HG03460 (cell line): Measurements from ENCODE around the gene ADAMTSL1.

ENCODE experiments used
- ATAC-seq: cut with Tn5 transposase; IDR thresholded peaks from one replicate; pipeline ENCODE4 v1.9.1; 2021; ENCODE audit not compliant: unreplicated experiment

Gene ADAMTSL1

DNA sequence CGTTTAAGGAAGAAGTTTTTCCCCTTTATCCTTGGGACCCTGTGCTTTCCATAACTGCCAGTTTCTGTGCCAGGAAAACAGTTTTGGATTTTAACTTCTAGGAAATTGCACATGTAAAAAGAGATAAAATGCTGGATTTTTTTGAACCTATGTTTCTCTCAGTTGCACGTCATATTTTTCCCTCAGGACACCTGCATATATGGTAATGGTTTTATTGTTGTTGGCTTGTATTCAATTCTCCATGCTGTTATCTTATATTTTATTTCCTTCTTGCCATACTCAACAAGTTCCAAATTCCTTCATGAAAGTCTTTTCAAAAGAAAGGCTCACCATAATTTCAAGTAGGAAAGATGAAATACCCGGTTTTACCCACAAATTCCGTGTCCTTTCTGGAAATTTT is 7.9 kb upstream of the ADAMTSL1 start:
- ATAC-seq, result no peak

DNA sequence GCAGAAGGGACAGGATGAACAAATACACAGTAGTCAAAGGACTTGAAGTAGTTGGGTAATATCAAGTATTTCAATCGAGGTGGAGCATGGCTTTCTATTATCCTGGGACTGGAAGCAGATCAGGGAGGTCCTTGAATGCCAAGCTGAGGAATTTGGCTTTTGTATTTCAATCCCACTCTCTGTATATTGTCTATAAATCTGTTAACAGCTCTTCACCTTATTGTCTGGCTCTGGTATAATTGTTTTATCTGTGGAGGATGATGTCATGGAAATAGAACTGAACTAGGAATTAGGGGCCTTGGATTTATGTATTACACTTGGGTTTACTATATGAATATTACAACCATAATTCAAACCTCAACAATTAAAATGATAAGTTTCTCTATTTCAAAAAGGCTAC is 6.3 kb upstream of the ADAMTSL1 start:
- ATAC-seq, result no peak

DNA sequence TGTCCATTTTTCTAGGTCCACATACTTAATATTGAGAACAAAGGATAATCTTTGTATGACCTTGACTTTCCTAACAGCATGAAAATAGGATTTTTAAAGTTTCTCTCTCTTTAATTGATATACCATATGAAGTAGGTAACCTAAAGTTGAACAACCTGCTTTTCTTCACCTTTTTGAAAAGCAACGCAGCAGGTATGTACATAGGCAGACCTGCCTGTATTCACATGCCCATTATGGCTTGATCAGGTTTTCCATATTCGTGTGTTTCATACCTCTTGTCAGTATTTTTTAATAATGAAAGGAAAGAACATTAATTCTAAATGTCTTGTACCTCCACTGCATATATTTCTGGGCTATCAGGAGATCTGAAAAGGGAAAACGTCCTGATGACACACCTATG is 1.5 kb upstream of the ADAMTSL1 start:
- ATAC-seq, result no peak

DNA sequence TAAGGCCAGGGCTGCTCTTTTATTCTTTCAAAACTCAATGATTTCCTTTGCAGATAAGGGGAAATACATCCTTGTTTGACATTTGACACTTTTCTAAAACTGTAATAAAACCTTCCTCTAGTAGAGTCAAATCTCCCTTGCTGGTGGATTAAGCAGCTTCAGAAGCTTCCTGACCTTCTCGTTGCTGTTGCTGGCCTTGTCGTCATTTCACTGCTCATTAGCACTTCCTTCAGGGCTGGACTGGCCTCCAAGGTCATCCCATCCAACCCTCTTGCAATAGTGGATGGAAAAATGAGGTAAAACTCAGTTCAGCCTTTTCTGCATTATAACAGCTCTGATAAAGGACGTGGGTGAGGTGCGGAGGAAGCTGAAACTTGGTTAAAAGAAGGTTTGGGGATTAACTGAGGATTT is 1.1 kb upstream of the ADAMTSL1 start:
- ATAC-seq, result no peak

DNA sequence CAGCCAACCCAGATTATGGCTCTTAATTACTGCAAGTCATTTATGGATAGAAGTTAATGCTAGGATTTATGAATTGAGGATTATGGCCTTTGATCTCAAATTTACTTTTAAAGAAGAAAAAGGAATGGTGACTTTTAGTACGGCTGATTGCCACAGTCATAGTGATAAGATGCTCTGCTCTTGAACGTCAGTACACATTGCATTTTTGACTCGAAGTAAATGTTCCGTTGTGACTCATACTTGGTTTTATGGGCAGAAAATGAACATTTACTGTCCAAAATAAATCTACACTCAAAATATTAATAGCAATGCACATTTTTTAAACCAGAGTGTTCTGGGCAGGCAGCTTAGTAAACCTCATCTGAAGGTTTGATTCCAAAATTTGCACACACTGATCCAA is 830 bp downstream of the ADAMTSL1 start:
- no peak for ATAC-seq

DNA sequence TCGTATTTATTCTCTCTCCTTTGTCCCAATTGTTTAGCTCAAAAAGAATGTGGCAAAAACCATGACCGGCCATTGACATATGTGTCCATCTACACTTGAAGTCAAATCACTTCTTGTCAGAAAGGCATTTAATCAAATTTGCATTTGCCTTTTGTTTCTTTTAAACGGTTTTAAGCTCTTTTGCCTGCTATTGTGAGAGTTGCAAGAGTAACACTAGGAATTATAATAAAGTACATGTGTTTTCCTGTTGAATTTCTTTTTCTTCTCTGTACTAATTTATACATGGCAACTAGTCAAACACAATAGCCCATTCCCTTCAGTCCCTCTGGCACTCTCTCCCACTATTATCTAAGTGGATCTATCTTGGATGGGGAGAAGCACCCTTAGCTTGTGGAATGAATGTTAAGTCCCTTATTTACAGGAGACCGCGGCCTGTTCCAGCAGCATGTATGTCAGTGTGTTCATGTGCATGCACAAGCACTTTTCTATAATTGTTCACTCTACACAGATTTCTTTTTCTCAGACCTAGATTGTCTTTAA is 3.2 kb downstream of the ADAMTSL1 start:
- ATAC-seq, result no peak

DNA sequence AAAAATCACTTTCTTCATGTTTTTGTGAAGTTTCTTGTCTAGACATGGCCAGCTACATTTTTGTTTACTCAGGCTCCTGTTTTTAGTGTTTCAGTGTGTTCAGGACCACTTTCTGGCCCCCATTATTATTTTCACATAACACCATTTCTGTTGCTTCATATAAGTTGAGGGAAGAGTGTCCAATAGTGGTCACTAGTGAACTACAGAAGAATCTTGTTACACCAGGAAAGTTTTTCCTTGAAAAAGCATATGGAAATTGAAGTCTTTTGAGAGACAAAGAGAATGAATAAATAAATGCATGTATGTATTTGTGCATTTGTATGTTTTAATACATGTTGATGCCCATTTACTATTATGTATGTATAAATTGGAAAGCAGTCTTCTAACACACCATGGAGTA is 3.8 kb downstream of the ADAMTSL1 start:
- no peak for ATAC-seq

DNA sequence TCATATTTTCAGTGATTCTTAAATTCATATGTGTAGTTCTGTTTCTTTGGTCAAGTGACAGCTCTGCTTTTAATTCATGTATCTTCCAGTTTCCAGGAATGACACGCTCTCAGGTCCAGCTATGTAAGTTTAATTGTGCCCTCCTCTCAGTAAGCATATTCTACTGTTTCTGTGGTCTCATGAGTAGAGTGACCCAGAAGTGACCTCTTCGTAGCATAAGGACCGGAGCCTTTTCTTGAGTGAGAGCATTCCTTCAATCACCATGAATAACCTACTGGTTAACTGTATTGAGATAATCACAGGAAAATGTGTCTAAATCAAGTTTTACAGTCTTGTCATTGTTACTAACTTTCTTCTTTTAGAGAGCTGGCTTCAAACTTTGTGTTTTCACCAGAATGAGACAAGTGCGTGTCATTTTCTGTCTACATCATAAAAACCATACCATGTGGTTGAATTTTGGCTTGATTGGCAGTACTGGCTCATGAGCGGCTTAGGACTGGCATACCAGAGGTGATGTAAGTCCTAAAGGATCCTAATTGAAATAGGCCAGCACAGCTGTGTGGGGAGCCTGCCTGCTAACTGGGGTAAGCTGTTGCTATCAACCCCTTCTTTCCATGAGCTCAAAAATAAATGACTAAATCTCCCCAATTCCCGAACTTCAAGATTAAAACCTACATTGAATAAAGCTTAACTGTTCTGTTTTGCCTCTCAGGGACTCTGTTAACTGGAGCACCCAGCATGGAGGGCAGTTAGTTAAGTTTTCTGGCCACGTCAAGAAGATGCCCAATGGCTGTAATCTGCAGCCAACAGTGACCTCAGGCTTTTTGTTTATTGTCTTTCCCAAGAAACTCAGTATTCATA is 4.8 kb downstream of the ADAMTSL1 start:
- ATAC-seq, result no peak

DNA sequence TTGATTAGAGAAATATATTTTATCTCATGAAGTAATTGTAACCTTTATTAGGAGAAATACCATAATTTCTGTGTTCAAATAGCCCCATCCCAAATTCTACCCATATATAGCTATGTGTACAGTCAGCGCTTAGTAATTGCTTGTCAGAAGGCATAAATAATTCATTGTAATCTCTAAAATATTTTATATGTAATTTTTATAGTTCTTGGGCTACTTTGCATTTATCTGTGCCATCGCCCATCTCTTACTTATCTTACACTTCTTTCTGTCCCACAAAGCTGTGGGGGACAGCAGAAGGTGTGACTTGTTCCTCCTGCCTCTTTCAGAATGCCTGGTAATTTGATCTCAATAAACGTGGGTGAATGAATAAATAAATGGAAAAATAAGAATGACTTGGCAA is 5.5 kb downstream of the ADAMTSL1 start:
- ATAC-seq, result no peak

DNA sequence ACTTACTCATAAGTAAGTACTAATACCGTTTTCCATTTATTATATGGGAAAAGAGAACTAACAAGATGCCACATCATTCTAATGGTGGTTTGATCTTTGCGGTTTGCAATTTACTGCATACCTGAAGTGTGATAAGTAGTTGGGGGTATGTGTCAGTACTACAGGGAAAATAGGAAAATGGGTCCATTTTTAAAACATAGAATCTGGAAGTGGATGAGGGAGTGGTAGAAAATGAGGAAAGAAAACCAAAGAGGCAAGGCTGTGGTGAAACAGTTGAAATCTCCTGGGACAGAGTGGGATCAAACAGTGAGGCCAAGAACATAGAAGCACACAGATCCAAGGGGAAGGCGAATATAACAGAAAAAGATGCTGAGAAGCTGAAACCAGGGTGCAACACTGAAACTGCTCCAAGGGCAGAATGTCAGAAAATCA is 6.7 kb downstream of the ADAMTSL1 start:
- no peak for ATAC-seq

DNA sequence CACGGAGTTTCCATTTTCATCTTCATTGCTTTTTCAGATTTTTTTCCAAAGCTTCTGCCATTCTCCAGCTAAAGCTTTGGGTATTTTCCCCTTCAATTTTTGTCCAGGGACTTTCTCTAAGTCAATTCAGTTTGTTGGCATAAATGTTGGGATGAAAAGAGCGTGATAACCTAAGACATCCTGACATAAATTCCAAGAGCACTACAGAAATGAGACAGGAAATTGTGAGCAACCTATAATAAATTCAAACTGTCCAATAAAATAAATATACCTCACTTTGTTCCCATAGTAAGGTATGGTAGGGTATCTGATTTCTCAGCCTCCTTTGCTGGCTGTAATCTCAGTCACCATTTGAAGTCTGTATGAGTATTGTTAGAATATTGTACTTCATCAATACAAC is 8.4 kb downstream of the ADAMTSL1 start:
- ATAC-seq, result no peak

DNA sequence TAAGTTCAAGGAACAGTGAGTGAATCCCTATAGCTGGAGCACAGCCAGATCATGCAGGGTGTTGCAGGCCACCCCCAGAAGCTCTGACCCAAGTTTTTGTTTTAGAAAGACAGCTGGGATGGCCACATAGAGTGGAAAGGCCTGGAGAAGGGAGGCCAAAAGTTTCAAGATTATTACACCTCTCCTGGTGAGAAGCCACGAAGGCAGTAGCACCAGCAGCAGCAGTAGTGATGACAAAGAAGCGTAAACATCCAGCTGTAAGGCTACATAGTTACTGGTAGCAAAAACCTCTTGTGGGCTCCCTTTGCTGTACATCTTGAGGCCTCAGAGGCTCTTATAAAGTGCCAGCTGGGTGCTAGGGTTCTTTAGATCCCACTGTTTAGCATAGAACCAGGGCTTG is 11.8 kb downstream of the ADAMTSL1 start:
- ATAC-seq, result no peak

DNA sequence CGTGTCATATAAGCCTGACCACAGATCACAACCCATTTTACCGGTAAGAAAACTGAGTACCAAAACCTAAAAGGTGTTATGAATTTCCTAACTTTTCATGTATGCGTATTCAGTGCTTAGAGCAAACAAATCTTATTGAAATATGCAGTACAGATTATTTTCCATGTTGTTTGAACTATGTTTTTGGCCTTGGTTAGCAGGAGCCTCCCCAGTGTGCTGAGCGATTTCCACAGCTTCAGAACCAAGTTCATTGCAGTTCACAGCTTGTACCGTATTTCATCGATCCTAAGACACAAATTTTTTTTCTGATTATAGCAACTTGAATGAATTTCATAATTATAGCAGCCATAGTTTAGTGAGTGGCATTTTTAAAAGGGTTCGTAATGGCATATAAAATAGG is 13.7 kb downstream of the ADAMTSL1 start:
- ATAC-seq, result no peak

DNA sequence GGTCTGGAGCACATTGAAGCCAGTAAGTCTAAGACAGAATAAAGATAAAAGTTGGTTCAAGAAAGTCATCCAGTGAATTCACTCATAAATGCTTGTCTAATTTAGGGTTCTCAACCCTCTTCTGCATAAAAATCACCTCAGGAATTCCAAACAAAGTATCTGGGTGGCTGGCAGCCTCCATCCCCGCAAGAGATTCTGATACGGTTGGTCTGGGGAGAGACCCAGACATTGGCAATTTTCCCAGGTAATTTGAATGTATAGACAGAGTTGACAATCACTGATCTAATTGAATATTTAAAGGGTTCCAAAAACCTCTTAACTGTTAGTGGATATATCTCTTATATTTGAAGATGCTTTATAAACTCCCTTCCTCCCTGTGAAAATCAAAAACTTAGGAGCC is 14.9 kb downstream of the ADAMTSL1 start:
- no peak for ATAC-seq

DNA sequence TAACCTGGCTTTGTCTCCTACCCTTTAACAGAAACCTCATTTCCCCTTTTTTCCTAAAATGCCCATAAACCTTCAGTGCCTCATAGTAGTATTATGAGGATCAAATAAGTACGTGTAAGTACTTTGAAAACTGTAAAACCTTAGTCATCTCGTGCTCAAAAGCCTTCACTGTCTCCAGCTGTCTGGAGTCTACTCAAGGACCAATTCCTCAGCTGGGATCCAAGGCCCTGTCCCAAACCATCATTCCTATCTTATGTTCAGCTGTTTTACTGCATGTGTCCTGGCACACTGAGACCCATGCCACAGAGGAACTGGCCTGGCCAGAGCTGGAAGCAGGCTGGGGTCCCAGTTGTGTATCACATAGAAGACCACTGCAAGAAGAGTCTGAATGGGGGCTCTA is 15.9 kb downstream of the ADAMTSL1 start:
- ATAC-seq, result no peak

DNA sequence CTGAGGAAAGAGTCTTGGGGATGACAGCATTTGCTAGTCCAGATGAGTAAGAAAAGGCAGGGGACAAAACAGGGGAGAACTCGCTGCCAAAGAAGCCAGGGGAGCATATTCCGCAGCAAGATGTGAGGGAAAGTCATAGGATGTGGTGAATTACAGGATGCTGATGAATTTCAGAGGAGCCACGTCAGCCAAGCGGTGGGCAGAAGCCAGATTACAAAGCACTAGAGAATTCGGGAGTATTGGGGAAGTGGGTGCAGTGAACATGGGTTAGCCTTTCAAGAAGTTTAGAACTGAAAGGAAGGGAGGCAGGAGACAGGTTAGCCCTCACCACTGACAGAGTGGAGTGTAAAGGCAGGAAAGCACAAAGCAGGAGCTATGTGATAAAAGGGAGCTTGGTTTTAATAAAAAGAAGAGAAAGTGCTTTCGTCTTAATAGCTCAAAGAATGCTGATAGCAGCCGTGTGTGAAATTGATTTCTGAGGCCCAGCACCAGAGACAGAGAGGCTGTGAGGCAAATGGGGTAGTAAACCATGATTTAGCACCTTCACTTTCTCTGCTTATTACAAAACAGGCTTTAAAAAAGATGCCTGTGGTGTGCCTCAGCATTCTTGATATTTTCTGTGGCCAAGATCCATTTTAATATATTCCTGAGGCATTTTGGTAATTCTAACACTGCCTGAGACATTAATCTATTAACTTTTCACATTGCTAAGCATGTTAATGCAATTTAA is 16.9 kb downstream of the ADAMTSL1 start:
- no peak for ATAC-seq

DNA sequence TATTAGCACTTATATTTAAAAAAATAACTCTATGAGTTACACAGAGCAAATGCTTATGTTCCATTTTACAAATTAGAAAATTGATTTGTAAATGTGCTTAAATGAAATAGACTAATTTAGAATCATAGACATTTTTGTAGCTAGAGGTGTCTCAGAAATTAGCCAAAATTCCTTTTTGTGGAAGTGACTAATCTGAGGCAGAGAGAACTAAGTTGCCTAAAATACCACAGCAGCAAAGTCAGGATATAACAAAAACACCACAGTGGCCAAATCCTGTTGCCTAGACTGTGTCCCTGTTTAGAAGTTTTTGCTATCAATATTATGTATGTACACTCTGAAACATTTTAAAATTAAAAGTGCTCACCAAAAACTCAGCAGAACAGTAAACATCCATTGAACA is 18.7 kb downstream of the ADAMTSL1 start:
- no peak for ATAC-seq

DNA sequence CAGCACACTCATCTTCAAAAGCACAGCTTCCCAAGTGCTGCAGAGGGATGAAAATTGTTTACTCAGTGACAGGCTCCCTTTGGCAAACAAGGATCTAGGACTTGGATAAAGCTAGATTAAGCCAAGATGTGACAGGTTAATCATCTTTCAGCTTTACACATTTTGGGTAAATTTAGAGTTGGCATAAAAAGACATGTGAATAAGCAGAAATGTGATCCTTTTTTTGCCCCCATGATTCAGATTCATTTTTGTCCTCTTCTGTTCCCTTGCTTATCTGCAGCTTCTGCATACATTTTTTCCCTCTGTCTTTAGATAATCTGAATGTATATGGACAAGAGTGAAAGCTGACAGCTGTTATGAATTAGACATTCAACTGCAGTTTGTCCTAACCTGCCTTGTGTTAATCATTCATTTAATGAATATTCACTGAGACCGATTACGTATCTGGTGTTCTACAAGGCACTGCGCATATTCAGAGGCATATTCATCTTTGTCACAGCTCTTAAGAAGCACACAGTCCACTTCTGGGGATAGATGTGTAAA is 19.6 kb downstream of the ADAMTSL1 start:
- no peak for ATAC-seq

DNA sequence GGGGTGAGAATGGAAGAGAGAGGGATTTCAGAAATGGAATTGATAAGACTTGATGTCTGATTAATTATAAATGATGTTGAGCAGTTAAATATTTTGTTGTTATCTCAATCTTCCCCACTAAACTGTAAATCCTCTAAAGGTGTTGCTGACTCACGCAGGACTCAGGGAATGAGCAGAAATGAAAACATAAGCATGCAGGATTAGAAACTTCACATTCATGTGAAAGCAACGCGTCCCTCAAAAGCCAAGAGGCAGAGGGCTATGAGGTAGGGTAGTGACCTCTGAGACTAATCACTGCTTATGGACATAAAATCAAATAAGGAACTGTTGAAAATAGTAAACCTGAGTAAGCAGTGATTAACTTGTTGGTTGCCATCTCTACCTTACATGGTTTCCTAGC is 21.1 kb downstream of the ADAMTSL1 start:
- ATAC-seq, result no peak

DNA sequence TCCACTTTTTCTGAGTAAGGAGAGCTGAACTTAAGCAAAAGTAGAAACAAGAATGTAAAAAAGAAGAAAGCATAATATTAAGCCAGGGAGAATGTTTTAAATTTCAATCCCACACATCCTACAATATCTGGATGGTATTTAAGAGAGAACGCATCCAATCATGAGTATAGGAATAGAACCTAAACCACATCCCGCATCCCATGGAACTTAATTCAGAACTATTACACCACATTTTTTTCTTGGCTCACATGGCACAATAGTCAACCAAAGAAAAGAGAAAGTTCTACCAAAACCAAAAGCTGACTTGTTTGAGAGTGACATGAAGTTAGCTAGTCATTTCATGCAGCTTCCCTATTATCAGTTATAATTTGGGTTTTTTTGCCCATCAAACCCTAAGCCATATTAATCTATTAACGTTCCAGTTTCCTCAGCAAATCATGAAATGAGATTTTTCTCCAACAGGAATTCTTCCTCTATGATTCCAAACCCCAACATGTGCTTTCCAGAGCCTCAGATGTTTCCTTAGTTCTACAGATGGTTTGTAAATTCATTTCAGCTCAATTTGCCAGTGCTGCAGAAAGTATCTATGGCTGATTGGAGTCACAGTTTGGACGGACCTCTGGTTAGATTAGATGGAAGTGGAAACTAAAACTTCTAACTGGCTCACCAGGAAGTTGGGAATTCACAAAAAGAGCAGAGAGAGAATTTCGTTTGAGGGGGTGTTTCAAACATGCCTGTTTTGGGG is 22.5 kb downstream of the ADAMTSL1 start:
- no peak for ATAC-seq

DNA sequence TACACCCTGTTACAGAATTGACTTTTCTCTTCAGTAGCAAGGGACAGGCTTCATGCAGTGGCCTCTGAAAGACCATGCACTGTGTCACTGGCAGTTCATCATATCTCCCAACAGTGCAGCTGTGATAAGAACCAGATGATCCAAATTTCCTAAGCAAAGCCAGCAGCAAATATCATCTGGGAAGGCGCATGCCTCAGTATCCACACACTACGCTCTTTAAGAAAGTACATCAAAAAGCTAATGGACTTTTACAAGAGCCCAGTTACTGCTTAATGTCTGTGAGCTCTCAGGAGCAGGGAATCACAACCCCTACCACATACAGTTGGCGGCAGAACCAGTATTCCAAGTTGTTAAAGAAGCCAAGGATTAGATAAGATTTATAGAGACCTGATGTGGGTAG is 25.1 kb downstream of the ADAMTSL1 start:
- no peak for ATAC-seq
